ENCODE data around the gene MEP1A.

Gene MEP1A

GRCh38 chr6:46776070-46776712 lies 17.0 kb upstream of the MEP1A start:
- DNase-seq: no peak

GRCh38 chr6:46777476-46778346 lies 15.5 kb upstream of the MEP1A start:
- DNase-seq: no peak

- DNase-seq: peak; percentile 53
Observed at GRCh38 chr6:46781478-46782378, 11.5 kb upstream of the MEP1A start.

- DNase-seq: no peak
Observed at GRCh38 chr6:46784535-46784934, 8.7 kb upstream of the MEP1A start.

- DNase-seq: no peak
Observed at GRCh38 chr6:46787871-46788540, 5.2 kb upstream of the MEP1A start.

- no peak for DNase-seq
Observed at GRCh38 chr6:46788791-46789190, 4.4 kb upstream of the MEP1A start.

- no peak for DNase-seq
Observed at GRCh38 chr6:46789434-46790354, 3.5 kb upstream of the MEP1A start.

- DNase-seq: no peak
Observed at GRCh38 chr6:46790355-46790874, 2.8 kb upstream of the MEP1A start.

GRCh38 chr6:46792635-46793034 lies 554 bp upstream of the MEP1A start:
- no peak for DNase-seq

GRCh38 chr6:46794068-46794467 lies 879 bp downstream of the MEP1A start:
- DNase-seq: no peak

GRCh38 chr6:46795816-46796215 lies 2.6 kb downstream of the MEP1A start:
- DNase-seq: no peak

- no peak for DNase-seq
Observed at GRCh38 chr6:46796848-46797580, 3.8 kb downstream of the MEP1A start.

GRCh38 chr6:46799657-46800056 lies 6.5 kb downstream of the MEP1A start:
- DNase-seq: no peak

- DNase-seq: no peak
Observed at GRCh38 chr6:46808806-46809205, 15.6 kb downstream of the MEP1A start.

GRCh38 chr6:46815130-46815529 lies 21.9 kb downstream of the MEP1A start:
- no peak for DNase-seq

GRCh38 chr6:46816626-46817025 lies 23.4 kb downstream of the MEP1A start:
- no peak for DNase-seq

- no peak for DNase-seq
Observed at GRCh38 chr6:46819561-46819960, 26.4 kb downstream of the MEP1A start.

- DNase-seq: no peak
Observed at GRCh38 chr6:46821458-46821881, 28.3 kb downstream of the MEP1A start.

GRCh38 chr6:46828939-46829338 lies 35.8 kb downstream of the MEP1A start:
- DNase-seq: no peak

GRCh38 chr6:46832816-46833215 lies 39.6 kb downstream of the MEP1A start:
- DNase-seq: no peak

Measured in NCI-H510A (cell line).